Adrenal gland (tissue), 19 donors: ENCODE results near the gene ATP5PO. TPM values are rescaled to one million over a fixed set of nuclear protein-coding genes. Genes with fewer than 3 reads are reported as not detected.
A peak's percentile ranks its signal among the peaks of the same experiment; 100 is the strongest.

Experiments used
- DNase-seq, 7 donors: peaks; one replicate each; pipeline ENCODE4 v3.0.0-alpha.2; 2019 to 2020
- H3K27ac ChIP-seq, 5 donors: fragments of 200-600 bp; sonication (generic) in 4 of 5; 1 replicate in 3 of 5; 2 replicates in 2 of 5; pipeline versions ENCODE4 v1.5.1 to v1.8.0; 2016 to 2020; ENCODE audit warnings: mild to moderate bottlenecking in 1 of 5
- H3K27me3 ChIP-seq: fragments of 200-600 bp; 2 replicates; pipeline ENCODE4 v1.8.0; 2021
- H3K36me3 ChIP-seq, 2 donors: fragments of 200-600 bp; replicated peaks in 1 of 2; 1 replicate in 1 of 2; 2 replicates in 1 of 2; pipeline versions ENCODE4 v1.5.1 to v1.8.0; 2018 to 2022
- H3K4me1 ChIP-seq, 2 donors: fragments of 200-600 bp; replicated peaks in 1 of 2; 1 replicate in 1 of 2; 2 replicates in 1 of 2; pipeline versions ENCODE4 v1.5.1 to v1.8.0; 2018 to 2021
- H3K4me3 ChIP-seq, 4 donors: fragments of 200-600 bp; sonication (generic) in 3 of 4; one replicate each; pipeline ENCODE4 v1.5.1; 2016 to 2018
- H3K9me3 ChIP-seq, 3 donors: fragments of 200-600 bp; sonication (generic) in 1 of 3; replicated peaks in 1 of 3; 1 replicate in 2 of 3; 2 replicates in 1 of 3; pipeline versions ENCODE4 v1.5.1 to v1.8.0; 2016 to 2021
- CTCF ChIP-seq, 6 experiments: fragments of 450-650 bp in 4 of 6; fragments of 200-600 bp in 2 of 6; sonication (generic) in 1 of 6; IDR thresholded peaks; 1 replicate in 5 of 6; 2 replicates in 1 of 6; pipeline versions ENCODE4 v1.5.1 to v1.8.0; 2016 to 2021; ENCODE audit warnings: antibody characterized with exemption in 6 of 6, mild to moderate bottlenecking in 2 of 6, moderate library complexity in 1 of 6
- POLR2A ChIP-seq, 2 donors: fragments of 450-650 bp; IDR thresholded peaks; one replicate each; pipeline ENCODE4 v1.6.1; 2017; ENCODE audit warnings: antibody characterized with exemption in 2 of 2, mild to moderate bottlenecking in 2 of 2, moderate library complexity in 1 of 2
- WGBS, 4 donors: extraction: QIAGEN DNeasy Blood & Tissue Kit in 2 of 4; methylation state at CpG; one replicate each; pipeline versions ENCODE4 v1.1.5 to v1.1.7; 2013 to 2017; 5-methylcytosine and 5-hydroxymethylcytosine counted together
- intact Hi-C, 2 donors: fragments of 100-400 bp; cut with DNase I; formaldehyde crosslinking; loops; one replicate each; pipeline versions ENCODE4 v1.14.1 to v1.15.0; 2022 to 2023
- long read RNA-seq, 10 donors: library from polyadenylated mRNA in 3 of 10; unstranded in 2 of 10; stranded (forward) in 1 of 10; transcript quantifications; one replicate each; pipeline ENCODE4 v2.0.0 and lab custom pipeline, GENCODE V29; 2021 to 2026
- polyA plus RNA-seq, 3 donors: library from polyadenylated mRNA; stranded (reverse); fragments of 200-250 nt in 2 of 3; fragments of 350-450 nt in 1 of 3; fragmentation: Illumina TruSeq in 1 of 3; extraction: RNeasy Lipid Tissue Mini Kit (QIAGEN cat#74804) in 1 of 3; gene quantifications; one replicate each; pipeline ENCODE4 v1.2.3, GENCODE V29; 2013 to 2014
- total RNA-seq, 9 donors: library from RNA; depleted of rRNA in 4 of 9; stranded (reverse); fragments of >200 nt in 4 of 9; fragments of 120-200 nt in 1 of 9; fragmentation: NEBNext Ultra II Directional in 1 of 9; extraction: Animal tissue kit (Norgen Biotek cat#: 25700) in 1 of 9; gene quantifications; one replicate each; pipeline versions ENCODE4 v1.1.0 to v1.2.4, GENCODE V29; 2013 to 2023
- donor health status: healthy with polysubstance abuse.
- donor health status: Bipolar disorder and iron deficiency.
- donor health status: DM: yes; HTN: yes; CAD: no.
- donor health status: DM: no; HTN: no; CAD: no.
- donor health status: DM: no; HTN: no; CAD: no.
- donor health status: DM: yes; HTN: yes; CAD: no.

ATP5PO gene
- total RNA-seq (100 to 1,000 TPM in 8 of 9 donors, 10 to 100 TPM in 1; 78.6 to 299 (median 187) TPM), polyA plus RNA-seq (100 to 1,000 TPM; 156 to 256 (median 235) TPM)
- long read RNA-seq, donor 1, transcript ATP5PO-201 (7 exons, 932 nt) = major isoform, 179 of 267 reads
- long read RNA-seq, donor 1, partial matches to known transcripts = 81 of 267 reads
- long read RNA-seq, donor 1, other reads (novel, unspliced or antisense) = 5 of 267 reads
- long read RNA-seq, donor 2, transcript ATP5PO-201 (7 exons, 932 nt) = major isoform, 103 of 158 reads
- long read RNA-seq, donor 2, partial matches to known transcripts = 55 of 158 reads
- long read RNA-seq, donor 2, other reads (novel, unspliced or antisense) = 0 of 158 reads
- long read RNA-seq, donor 3, transcript ATP5PO-201 (7 exons, 932 nt) = major isoform, 98 of 154 reads
- long read RNA-seq, donor 3, partial matches to known transcripts = 55 of 154 reads
- long read RNA-seq, donor 3, other reads (novel, unspliced or antisense) = 0 of 154 reads
- long read RNA-seq, donor 4, transcript ATP5PO-201 (7 exons, 932 nt) = major isoform, 192 of 197 reads
- long read RNA-seq, donor 4, partial matches to known transcripts = 4 of 197 reads
- long read RNA-seq, donor 4, other reads (novel, unspliced or antisense) = 1 of 197 reads
- long read RNA-seq, donor 5, transcript ATP5PO-201 (7 exons, 932 nt) = major isoform, 158 of 164 reads
- long read RNA-seq, donor 5, partial matches to known transcripts = 2 of 164 reads
- long read RNA-seq, donor 5, other reads (novel, unspliced or antisense) = 4 of 164 reads
- long read RNA-seq, donor 6, transcript ATP5PO-201 (7 exons, 932 nt) = major isoform, 180 of 193 reads
- long read RNA-seq, donor 6, partial matches to known transcripts = 5 of 193 reads
- long read RNA-seq, donor 6, other reads (novel, unspliced or antisense) = 8 of 193 reads
- long read RNA-seq, donor 7, transcript ATP5PO-201 (7 exons, 932 nt) = major isoform, 64 of 95 reads
- long read RNA-seq, donor 7, partial matches to known transcripts = 31 of 95 reads
- long read RNA-seq, donor 7, other reads (novel, unspliced or antisense) = 0 of 95 reads
- long read RNA-seq, donor 8, transcript ATP5PO-201 (7 exons, 932 nt) = major isoform, 142 of 174 reads
- long read RNA-seq, donor 8, partial matches to known transcripts = 27 of 174 reads
- long read RNA-seq, donor 8, other reads (novel, unspliced or antisense) = 0 of 174 reads
- long read RNA-seq, donor 9, transcript ATP5PO-201 (7 exons, 932 nt) = major isoform, 119 of 174 reads
- long read RNA-seq, donor 9, partial matches to known transcripts = 54 of 174 reads
- long read RNA-seq, donor 9, other reads (novel, unspliced or antisense) = 0 of 174 reads
- long read RNA-seq, donor 10, transcript ATP5PO-201 (7 exons, 932 nt) = major isoform, 53 of 58 reads
- long read RNA-seq, donor 10, partial matches to known transcripts = 0 of 58 reads
- long read RNA-seq, donor 10, other reads (novel, unspliced or antisense) = 0 of 58 reads

- 0 to 1% (median 1%) methylated on average over 14 to 45 of the region's 45 CpGs for WGBS, 4 donors
- Histone ChIP-seq H3K4me3 (peak within 1 kb of the TSS; percentile 45 to 99 (median 75)), H3K27ac (peak within 1 kb of the TSS in 4 of 5 donors; percentile 12 to 82 (median 78)), H3K9me3 (no peaks in the 10 kb centered on the region), H3K36me3 (peaks cover 0 to 27% of the 10 kb centered on the region in 2 donors), H3K27me3 (no peaks in the 10 kb centered on the region), H3K4me1 (peaks cover 0 to 12% of the 10 kb centered on the region in 2 donors)
- intact Hi-C loops = no loop called here
- DNase-seq = peak; percentile 98 to 99 (median 98)
- TF ChIP-seq CTCF (IDR thresholded peaks at IDR 0.05) (peak in 1 of 6 experiments; percentile 6), POLR2A (IDR thresholded peaks at IDR 0.05) (peak in 1 of 2 donors; percentile 84)
Observed at GRCh38 chr21:33915368-33916199, at the start of gene ATP5PO. TSS of gene ATP5PO (minus strand) at chr21:33915804. CDS start at chr21:33915763, 41 bp downstream.

GRCh38 chr21:33964706-33965325 lies 49.2 kb upstream of the ATP5PO start:
- Histone ChIP-seq H3K9me3 (no peaks in the 10 kb centered on the region), H3K4me1 (peaks cover 12 to 14% of the 10 kb centered on the region in 2 donors), H3K4me3 (no peak overlapping the region), H3K36me3 (no peaks in the 10 kb centered on the region), H3K27me3 (no peaks in the 10 kb centered on the region), H3K27ac (no peak overlapping the region)
- intact Hi-C loops = no loop called here
- TF ChIP-seq CTCF (IDR thresholded peaks at IDR 0.05) = no peak
- TF ChIP-seq POLR2A (IDR thresholded peaks at IDR 0.05) = no peak
- no peak for DNase-seq
- 72 to 88% (median 84%) methylated on average over 3 of the region's 3 CpGs for WGBS, 4 donors

- Histone ChIP-seq H3K27ac (no peak overlapping the region), H3K27me3 (no peaks in the 10 kb centered on the region), H3K4me1 (peaks cover 12 to 14% of the 10 kb centered on the region in 2 donors), H3K4me3 (no peak overlapping the region), H3K36me3 (no peaks in the 10 kb centered on the region), H3K9me3 (peaks cover 0 to 4% (median 0%) of the 10 kb centered on the region in 3 donors)
- DNase-seq = no peak
- TF ChIP-seq CTCF (IDR thresholded peaks at IDR 0.05) (no peak), POLR2A (IDR thresholded peaks at IDR 0.05) (no peak)
- intact Hi-C loops = no loop called here
- whole genome bisulfite sequencing, 4 donors = 66 to 75% (median 70%) methylated on average over 5 of the region's 5 CpGs
Observed at GRCh38 chr21:33963848-33964555, 48.4 kb upstream of the ATP5PO start.
